Body of pancreas (tissue), 4 donors: Measurements from ENCODE around the gene PRDM16. TPM values are rescaled to one million over a fixed set of nuclear protein-coding genes. Genes with fewer than 3 reads are reported as not detected.

Experiments used
- ATAC-seq: fragments of 150-250 bp; one replicate; pipeline ENCODE4 v1.9.1; 2016
- DNase-seq, 4 donors: peaks; one replicate each; pipeline ENCODE4 v3.0.0-alpha.2; 2019
- H3K27ac ChIP-seq, 4 donors: fragments of 200-600 bp; sonication (generic); 1 replicate in 3 of 4; 2 replicates in 1 of 4; pipeline versions ENCODE4 v1.5.1 to v1.6.1; 2016 to 2019; ENCODE audit warnings: mild to moderate bottlenecking in 1 of 4, mixed read lengths in 1 of 4, moderate library complexity in 1 of 4
- H3K27me3 ChIP-seq, 2 donors: fragments of 200-600 bp; sonication (generic); one replicate each; pipeline ENCODE4 v1.6.0; 2016; ENCODE audit warnings: mild to moderate bottlenecking in 1 of 2
- H3K36me3 ChIP-seq, 2 donors: fragments of 200-600 bp; sonication (generic); replicated peaks in 1 of 2; 2 replicates each; pipeline ENCODE4 v1.5.1; 2016; ENCODE audit warnings: low read depth in 2 of 2; ENCODE audit not compliant: insufficient read depth in 1 of 2
- H3K4me1 ChIP-seq: fragments of 200-600 bp; sonication (generic); one replicate; pipeline ENCODE4 v1.6.0; 2016
- H3K4me3 ChIP-seq, 2 donors: fragments of 200-600 bp; sonication (generic); 1 replicate in 1 of 2; 2 replicates in 1 of 2; pipeline ENCODE4 v1.5.1; 2016 to 2019
- H3K9me3 ChIP-seq, 3 donors: fragments of 200-600 bp; sonication (generic); 1 replicate in 2 of 3; 2 replicates in 1 of 3; pipeline ENCODE4 v1.5.1; 2016
- CTCF ChIP-seq, 7 experiments: fragments of 450-650 bp in 4 of 7; fragments of 200-600 bp in 3 of 7; sonication (generic) in 3 of 7; IDR thresholded peaks; one replicate each; pipeline ENCODE4 v1.5.1; 2016 to 2019; ENCODE audit warnings: antibody characterized with exemption in 7 of 7
- POLR2A ChIP-seq, 3 donors: fragments of 450-650 bp; IDR thresholded peaks; one replicate each; pipeline ENCODE4 v1.6.1; 2016; ENCODE audit warnings: antibody characterized with exemption in 3 of 3, mild to moderate bottlenecking in 2 of 3
- WGBS, 2 donors: methylation state at CpG; one replicate each; pipeline ENCODE4 v1.1.5; 2017; 5-methylcytosine and 5-hydroxymethylcytosine counted together
- intact Hi-C: fragments of 100-400 bp; cut with DNase I; formaldehyde crosslinking; loops from one replicate; pipeline ENCODE4 v1.15.1; 2023
- total RNA-seq, 2 donors: library from RNA; depleted of rRNA; stranded (reverse); fragments of >200 nt; gene quantifications; one replicate each; pipeline ENCODE4 v1.1.0, GENCODE V29; 2016

The PRDM16 gene
- total RNA-seq, 2 donors from 2014 or later, result 15.2 to 16.6 TPM

GRCh38 chr1:3355894-3356826, 287.2 kb downstream of the PRDM16 start:
- 75 to 84% methylated on average over 29 to 37 of the region's 37 CpGs for WGBS, 2 donors
- Histone ChIP-seq H3K27ac (peak overlapping the region in 3 of 4 donors; percentile 30 to 89 (median 88)), H3K4me3 (no peak overlapping the region), H3K36me3 (no peaks in the 10 kb centered on the region), H3K4me1 (peaks cover 61% of the 10 kb centered on the region), H3K9me3 (no peaks in the 10 kb centered on the region), H3K27me3 (no peaks in the 10 kb centered on the region)
- intact Hi-C loops, result no loop called here
- TF ChIP-seq POLR2A (IDR thresholded peaks at IDR 0.05), result no peak
- TF ChIP-seq CTCF (IDR thresholded peaks at IDR 0.05), result no peak
- ATAC-seq, result no peak
- no peak for DNase-seq

GRCh38 chr1:3356827-3357460, 287.9 kb downstream of the PRDM16 start:
- Histone ChIP-seq H3K4me1 (peaks cover 56% of the 10 kb centered on the region), H3K27ac (peak overlapping the region in 3 of 4 donors; percentile 16 to 30 (median 26)), H3K9me3 (no peaks in the 10 kb centered on the region), H3K27me3 (no peaks in the 10 kb centered on the region), H3K36me3 (no peaks in the 10 kb centered on the region), H3K4me3 (no peak overlapping the region)
- TF ChIP-seq POLR2A (IDR thresholded peaks at IDR 0.05) (no peak), CTCF (IDR thresholded peaks at IDR 0.05) (peak in 1 of 7 experiments; percentile 9)
- no peak for DNase-seq
- ATAC-seq, result no peak
- 72% methylated on average over 17 of the region's 21 CpGs; no CpG with 5 or more reads in 1 of the 2 donors for WGBS, 2 donors
- intact Hi-C loops, result no loop called here

- peak in 1 of 7 experiments; percentile 1 for TF ChIP-seq CTCF (IDR thresholded peaks at IDR 0.05)
- TF ChIP-seq POLR2A (IDR thresholded peaks at IDR 0.05), result no peak
- no peak overlapping the region for H3K4me3 ChIP-seq
- DNase-seq, result no peak
- H3K27ac ChIP-seq, result peak overlapping the region in 1 of 4 donors; percentile 16
- 82 to 87% methylated on average over 6 to 25 of the region's 25 CpGs for WGBS, 2 donors
- no peak for ATAC-seq
- H3K36me3 ChIP-seq, result no peaks in the 10 kb centered on the region
- peaks cover 49% of the 10 kb centered on the region for H3K4me1 ChIP-seq
- H3K9me3 ChIP-seq, result no peaks in the 10 kb centered on the region
- intact Hi-C loops, result no loop called here
- H3K27me3 ChIP-seq, result no peaks in the 10 kb centered on the region
These were observed 288.7 kb downstream of the PRDM16 start for GRCh38 chr1:3357526-3358297.

- TF ChIP-seq CTCF (IDR thresholded peaks at IDR 0.05) (no peak), POLR2A (IDR thresholded peaks at IDR 0.05) (no peak)
- no peak overlapping the region for H3K27ac ChIP-seq
- no peaks in the 10 kb centered on the region for H3K9me3 ChIP-seq
- intact Hi-C loops, result no loop called here
- DNase-seq (no peak), ATAC-seq (no peak)
- no peaks in the 10 kb centered on the region for H3K27me3 ChIP-seq
- 90 to 91% methylated on average over 8 to 10 of the region's 10 CpGs for WGBS, 2 donors
- no peaks in the 10 kb centered on the region for H3K36me3 ChIP-seq
- H3K4me3 ChIP-seq, result no peak overlapping the region
- H3K4me1 ChIP-seq, result peaks cover 33% of the 10 kb centered on the region
These were observed 290.3 kb downstream of the PRDM16 start for GRCh38 chr1:3359351-3359750.
